ACC112 (cell line): ENCODE measurements around the gene ANKFN1.
"Not testable (repeated sequence)": the region's sequence is repeated elsewhere in the genome, so short reads cannot be mapped to it uniquely, and the experiment has no call there.

Experiments used
- H2AFZ ChIP-seq: fragments of 200-600 bp; sonication (generic); one replicate; pipeline ENCODE4 v1.6.0; 2017; ENCODE audit warnings: antibody characterized with exemption, low read length; ENCODE audit not compliant: unreplicated experiment
- H3K27ac ChIP-seq: fragments of 200-600 bp; sonication (generic); 2 replicates; pipeline ENCODE4 v1.5.1; 2014; ENCODE audit warnings: low read depth, mild to moderate bottlenecking, antibody characterized with exemption, low read length, moderate library complexity
- H3K27me3 ChIP-seq: fragments of 200-600 bp; sonication (generic); 2 replicates; pipeline ENCODE4 v1.6.1; 2014; ENCODE audit warnings: mild to moderate bottlenecking, antibody characterized with exemption, low read length, moderate library complexity, mixed read lengths; ENCODE audit not compliant: insufficient read depth
- H3K36me3 ChIP-seq: fragments of 200-600 bp; sonication (generic); 2 replicates; pipeline ENCODE4 v1.6.1; 2016; ENCODE audit warnings: mild to moderate bottlenecking, antibody characterized with exemption, low read length, moderate library complexity, mixed read lengths; ENCODE audit not compliant: insufficient read depth
- H3K4me1 ChIP-seq: fragments of 200-600 bp; sonication (generic); one replicate; pipeline ENCODE4 v1.6.1; 2016; ENCODE audit warnings: low read length, mixed read lengths; ENCODE audit not compliant: insufficient read depth, unreplicated experiment, control insufficient read depth
- H3K4me3 ChIP-seq: fragments of 200-600 bp; sonication (generic); 2 replicates; pipeline ENCODE4 v1.5.1; 2014; ENCODE audit warnings: mild to moderate bottlenecking, low read depth, low read length
- H3K79me2 ChIP-seq: fragments of 200-600 bp; sonication (generic); one replicate; pipeline ENCODE4 v1.6.0; 2016; ENCODE audit warnings: low read length; ENCODE audit not compliant: control insufficient read depth, unreplicated experiment, insufficient read depth

Gene ANKFN1

DNA sequence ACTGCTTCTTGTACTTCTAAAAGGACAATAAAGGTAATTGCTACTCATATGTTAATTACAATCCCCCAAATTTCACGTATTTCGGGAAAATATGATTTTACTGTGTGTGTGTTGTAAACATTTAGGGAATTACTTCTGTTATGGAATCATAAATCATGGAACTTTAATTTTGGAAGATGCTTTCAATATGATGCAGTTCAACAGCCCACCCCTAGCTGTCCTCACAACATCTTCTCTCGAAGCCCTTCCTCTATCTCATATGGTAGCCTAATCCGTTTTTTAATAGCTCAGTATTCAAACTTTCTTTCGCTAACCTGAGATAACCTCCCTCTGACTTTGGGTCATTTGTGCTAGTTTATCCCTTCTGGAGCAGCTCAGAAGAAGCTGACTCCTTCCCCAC is 78.4 kb downstream of the ANKFN1 start:
- no peaks in the 10 kb centered on the region for H3K27me3 ChIP-seq
- H3K79me2 ChIP-seq, result no peaks in the 10 kb centered on the region
- peaks cover 18% of the 10 kb centered on the region for H3K4me1 ChIP-seq
- no peak overlapping the region for H3K4me3 ChIP-seq
- H3K27ac ChIP-seq, result no peak overlapping the region
- H2AFZ ChIP-seq, result peak overlapping the region; percentile 47
- H3K36me3 ChIP-seq, result no peaks in the 10 kb centered on the region

DNA sequence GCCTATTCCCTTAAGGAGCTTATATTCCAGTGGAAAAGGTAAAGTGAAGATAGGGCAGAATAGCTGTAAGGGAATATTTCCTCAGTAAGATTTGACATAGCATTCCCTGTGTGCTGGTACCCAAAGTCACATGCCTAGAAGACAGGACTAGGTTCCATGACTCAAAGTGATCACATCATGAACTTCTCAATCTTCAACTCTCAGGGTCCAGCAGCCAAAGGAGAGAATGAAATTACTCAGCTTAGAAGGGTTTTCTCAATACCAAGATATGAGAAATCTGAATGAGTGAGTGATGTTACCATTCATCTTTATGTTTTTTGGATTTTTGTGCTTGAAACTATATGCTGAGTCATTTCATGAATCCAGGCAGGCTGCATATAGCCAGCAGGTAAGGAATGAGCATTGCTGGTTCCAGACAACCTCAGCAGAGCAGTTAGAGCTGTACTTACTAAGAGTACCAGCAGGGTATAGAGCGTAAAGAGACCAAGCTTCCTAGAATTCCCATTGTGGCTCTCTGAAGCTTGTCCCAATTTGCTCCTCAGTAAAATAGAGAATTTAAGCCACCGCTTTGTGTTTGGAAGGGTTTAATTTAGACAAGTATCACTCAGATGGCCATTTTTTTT is 91.1 kb downstream of the ANKFN1 start:
- H3K27me3 ChIP-seq, result no peaks in the 10 kb centered on the region
- H3K4me1 ChIP-seq, result no peaks in the 10 kb centered on the region
- H3K79me2 ChIP-seq, result no peaks in the 10 kb centered on the region
- H3K27ac ChIP-seq, result no peak overlapping the region
- H3K4me3 ChIP-seq, result no peak overlapping the region
- H3K36me3 ChIP-seq, result no peaks in the 10 kb centered on the region
- no peak overlapping the region for H2AFZ ChIP-seq

DNA sequence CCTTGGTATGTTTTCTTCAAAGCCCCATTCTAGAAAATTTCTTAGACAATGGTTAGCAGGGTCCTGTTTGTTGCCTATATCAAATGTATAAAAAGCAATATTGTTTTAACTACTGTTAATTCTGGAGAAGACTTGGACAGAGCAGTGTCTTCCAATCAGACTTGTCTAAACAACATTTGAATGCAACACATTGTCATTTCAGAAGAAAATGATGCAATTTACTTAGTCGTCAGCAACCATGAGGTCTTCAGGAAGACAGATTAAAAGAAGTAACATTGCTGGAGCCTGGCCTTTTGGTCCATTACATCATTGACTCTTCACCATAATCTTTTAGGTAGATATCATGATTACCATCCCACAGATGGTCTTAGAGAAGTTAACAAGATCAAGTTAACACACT is 94.5 kb downstream of the ANKFN1 start:
- Histone ChIP-seq H3K36me3 (no peaks in the 10 kb centered on the region), H3K4me3 (no peak overlapping the region), H3K27ac (no peak overlapping the region), H2AFZ (no peak overlapping the region), H3K79me2 (no peaks in the 10 kb centered on the region), H3K27me3 (no peaks in the 10 kb centered on the region), H3K4me1 (no peaks in the 10 kb centered on the region)

DNA sequence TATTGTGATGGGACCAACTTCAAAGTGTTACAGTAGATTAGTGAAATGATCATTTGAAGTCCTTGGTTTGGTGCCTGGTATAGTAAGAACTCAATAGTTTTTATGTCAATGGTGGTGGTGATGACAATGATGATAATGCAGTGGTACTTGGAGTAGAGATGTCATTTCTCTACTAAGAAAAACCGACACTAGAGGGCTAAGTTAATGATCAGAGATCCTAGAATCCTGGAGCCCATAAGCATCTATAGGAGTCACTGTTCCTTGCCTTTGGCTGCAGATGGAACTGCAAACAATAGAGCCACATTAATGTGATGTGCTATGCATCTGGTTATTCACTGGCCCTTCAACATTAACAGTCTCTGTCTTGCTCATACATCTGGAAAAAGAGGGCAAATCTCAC is 103.8 kb downstream of the ANKFN1 start:
- H3K36me3 ChIP-seq, result no peaks in the 10 kb centered on the region
- H3K4me1 ChIP-seq, result no peaks in the 10 kb centered on the region
- H3K79me2 ChIP-seq, result no peaks in the 10 kb centered on the region
- no peak overlapping the region for H2AFZ ChIP-seq
- H3K27ac ChIP-seq, result no peak overlapping the region
- H3K4me3 ChIP-seq, result no peak overlapping the region
- no peaks in the 10 kb centered on the region for H3K27me3 ChIP-seq

DNA sequence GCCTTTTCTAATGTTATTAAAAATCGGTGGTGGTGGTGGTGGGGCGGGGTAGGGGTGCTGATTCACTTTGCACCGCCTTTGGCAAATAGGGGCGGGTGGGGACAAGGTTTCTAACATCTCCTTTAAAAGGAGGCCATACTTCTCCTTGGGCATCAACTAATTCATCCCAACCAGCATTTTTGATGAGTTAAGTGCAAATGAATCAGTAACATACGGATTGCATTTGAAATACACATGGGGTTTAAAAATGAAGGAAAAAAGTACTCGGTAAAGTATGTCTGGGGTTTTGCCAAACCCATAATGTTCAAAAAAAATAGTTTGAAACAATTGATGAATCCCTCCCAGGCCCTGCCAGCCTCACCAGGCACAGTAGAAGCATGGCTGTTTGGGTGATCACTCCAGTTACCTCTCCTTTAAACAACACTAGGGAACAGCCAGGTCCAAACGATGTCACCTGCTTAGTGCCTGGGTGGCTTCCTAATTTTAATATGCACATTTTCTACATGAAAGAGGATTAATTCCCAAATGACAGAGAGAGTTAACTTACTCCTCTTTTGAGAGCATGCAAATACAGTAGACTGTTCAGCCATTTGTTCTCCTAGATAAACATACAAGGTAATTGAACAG is 107.2 kb downstream of the ANKFN1 start:
- no peak overlapping the region for H3K4me3 ChIP-seq
- no peaks in the 10 kb centered on the region for H3K4me1 ChIP-seq
- H3K27ac ChIP-seq, result no peak overlapping the region
- no peaks in the 10 kb centered on the region for H3K27me3 ChIP-seq
- H3K36me3 ChIP-seq, result no peaks in the 10 kb centered on the region
- H2AFZ ChIP-seq, result no peak overlapping the region
- no peaks in the 10 kb centered on the region for H3K79me2 ChIP-seq

DNA sequence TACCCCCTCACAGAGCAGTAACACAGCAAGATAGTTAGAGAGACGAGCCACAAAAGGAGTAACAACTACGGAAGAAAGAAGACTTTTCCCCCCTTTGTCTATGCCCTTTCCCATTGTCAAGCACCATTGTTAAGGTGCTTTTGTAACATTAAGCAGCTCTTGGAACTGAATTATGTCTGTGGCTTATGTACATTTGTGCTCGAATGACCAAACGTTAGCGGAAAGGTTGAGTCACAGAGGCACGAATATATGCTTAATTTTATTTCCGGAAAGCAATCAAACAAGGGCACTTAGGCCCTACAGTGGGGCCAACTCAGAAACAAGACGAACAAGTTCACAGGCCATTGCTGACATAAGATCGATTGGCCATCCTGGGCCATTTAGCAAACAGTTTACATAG is 109.5 kb downstream of the ANKFN1 start:
- Histone ChIP-seq H3K4me1 (no peaks in the 10 kb centered on the region), H3K36me3 (no peaks in the 10 kb centered on the region), H3K4me3 (no peak overlapping the region), H3K79me2 (no peaks in the 10 kb centered on the region), H3K27me3 (no peaks in the 10 kb centered on the region), H3K27ac (no peak overlapping the region), H2AFZ (no peak overlapping the region)

DNA sequence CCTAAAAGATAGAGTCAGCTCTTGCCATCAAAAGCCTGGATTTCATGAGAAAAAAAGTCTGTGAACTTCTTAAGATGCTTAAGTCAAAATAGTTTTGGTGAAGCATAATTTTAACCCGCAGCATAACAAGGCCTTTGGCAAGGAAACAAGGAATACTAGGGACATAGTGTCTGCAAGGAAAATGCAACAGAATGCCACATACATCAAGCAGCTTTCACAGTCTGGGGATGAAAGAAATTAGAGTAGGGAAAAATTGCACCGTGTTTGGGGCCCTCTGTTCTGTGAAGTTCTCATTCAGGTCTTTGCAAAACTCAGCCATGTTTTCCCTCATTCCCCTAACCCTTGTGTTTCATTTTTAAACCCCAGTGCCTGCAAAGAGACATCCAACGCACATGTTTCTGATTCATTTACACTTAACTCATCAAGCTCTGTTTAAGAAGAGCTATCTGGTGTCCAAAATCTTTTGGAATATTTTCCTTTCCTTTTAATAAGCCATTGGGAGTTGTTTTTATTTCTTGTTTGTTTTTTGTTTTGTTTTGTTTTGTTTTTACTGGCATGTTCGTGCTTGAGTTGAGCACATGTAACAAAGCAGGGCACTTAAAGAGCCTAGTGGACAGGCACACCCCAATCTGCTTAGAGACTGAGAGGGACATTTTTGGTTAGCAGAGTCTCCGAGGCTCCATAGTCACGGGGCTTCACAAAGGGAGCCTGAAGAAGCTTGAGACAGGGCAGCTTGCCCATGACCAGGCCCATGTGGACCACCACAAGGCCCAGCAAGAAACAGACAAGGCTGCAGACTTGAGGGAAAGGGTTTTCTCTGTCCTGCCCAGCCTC is 116.5 kb downstream of the ANKFN1 start:
- Histone ChIP-seq H3K4me3 (no peak overlapping the region), H3K27me3 (no peaks in the 10 kb centered on the region), H2AFZ (peak overlapping the region; percentile 66), H3K36me3 (no peaks in the 10 kb centered on the region), H3K4me1 (no peaks in the 10 kb centered on the region), H3K79me2 (no peaks in the 10 kb centered on the region), H3K27ac (no peak overlapping the region)

DNA sequence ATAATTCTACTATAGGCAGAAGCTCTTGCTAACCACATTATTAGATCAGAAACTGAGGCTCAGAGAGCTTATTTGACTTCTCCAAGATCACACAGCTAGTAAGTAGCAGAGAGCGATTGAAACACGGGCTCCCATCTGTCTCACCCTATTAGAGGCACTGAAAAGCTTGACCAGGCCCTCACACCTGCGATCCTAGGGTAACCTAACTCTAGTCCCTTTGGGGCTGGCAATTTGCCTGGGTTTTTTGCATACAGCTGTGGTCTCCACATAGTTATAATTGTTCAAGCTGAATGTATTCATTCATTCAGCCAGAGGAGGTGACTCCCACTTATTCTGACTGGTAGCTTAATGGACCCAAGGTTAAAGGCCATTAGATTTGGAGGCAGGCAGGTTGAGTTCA is 121.2 kb downstream of the ANKFN1 start:
- H3K36me3 ChIP-seq, result no peaks in the 10 kb centered on the region
- H3K27me3 ChIP-seq, result no peaks in the 10 kb centered on the region
- H3K27ac ChIP-seq, result no peak overlapping the region
- no peaks in the 10 kb centered on the region for H3K79me2 ChIP-seq
- H3K4me1 ChIP-seq, result no peaks in the 10 kb centered on the region
- H2AFZ ChIP-seq, result no peak overlapping the region
- no peak overlapping the region for H3K4me3 ChIP-seq

DNA sequence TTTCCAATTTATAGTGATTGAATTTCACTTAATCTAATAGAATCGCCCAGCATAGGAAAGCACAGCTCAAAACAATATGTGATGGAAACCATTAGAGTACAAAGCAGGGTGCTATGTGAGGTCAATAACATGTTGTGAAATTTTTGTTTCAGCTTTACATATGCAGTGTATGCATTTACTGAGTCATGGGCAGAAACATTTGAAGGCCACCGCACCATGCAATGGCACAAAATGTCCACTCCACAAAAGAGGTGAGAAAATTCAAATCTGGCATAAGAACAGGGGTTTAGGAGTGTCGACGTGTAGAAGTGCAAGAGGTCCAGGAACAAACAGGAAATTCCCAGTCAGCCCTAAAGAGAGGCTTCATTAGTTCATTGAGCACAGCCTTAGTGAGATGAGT is 131.2 kb downstream of the ANKFN1 start:
- no peaks in the 10 kb centered on the region for H3K36me3 ChIP-seq
- no peak overlapping the region for H2AFZ ChIP-seq
- no peaks in the 10 kb centered on the region for H3K27me3 ChIP-seq
- H3K27ac ChIP-seq, result no peak overlapping the region
- no peaks in the 10 kb centered on the region for H3K79me2 ChIP-seq
- no peaks in the 10 kb centered on the region for H3K4me1 ChIP-seq
- no peak overlapping the region for H3K4me3 ChIP-seq

DNA sequence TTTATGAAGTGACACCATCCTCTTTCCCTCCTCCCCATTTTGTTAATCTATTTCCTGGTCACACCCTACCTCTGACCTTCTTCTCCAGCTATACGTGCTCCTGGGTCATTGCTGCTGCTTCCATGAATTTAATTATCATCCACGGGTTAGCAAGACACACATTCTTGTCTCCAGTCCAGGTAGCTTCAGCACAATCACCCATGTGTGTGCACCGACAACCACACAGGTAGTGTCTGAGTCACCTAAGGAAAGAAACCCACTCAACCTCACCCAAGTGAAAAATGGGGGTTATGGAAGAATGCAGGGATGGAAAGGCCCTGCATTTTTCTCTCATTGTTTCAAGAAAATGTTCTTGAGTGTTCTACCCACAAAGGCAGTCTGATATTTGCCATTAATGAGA is 135.5 kb downstream of the ANKFN1 start:
- not testable (repeated sequence) for H3K36me3 ChIP-seq, H3K4me3 ChIP-seq, H3K79me2 ChIP-seq, H2AFZ ChIP-seq, H3K27ac ChIP-seq, H3K27me3 ChIP-seq
- H3K4me1 ChIP-seq, result peaks cover 38% of the 10 kb centered on the region

DNA sequence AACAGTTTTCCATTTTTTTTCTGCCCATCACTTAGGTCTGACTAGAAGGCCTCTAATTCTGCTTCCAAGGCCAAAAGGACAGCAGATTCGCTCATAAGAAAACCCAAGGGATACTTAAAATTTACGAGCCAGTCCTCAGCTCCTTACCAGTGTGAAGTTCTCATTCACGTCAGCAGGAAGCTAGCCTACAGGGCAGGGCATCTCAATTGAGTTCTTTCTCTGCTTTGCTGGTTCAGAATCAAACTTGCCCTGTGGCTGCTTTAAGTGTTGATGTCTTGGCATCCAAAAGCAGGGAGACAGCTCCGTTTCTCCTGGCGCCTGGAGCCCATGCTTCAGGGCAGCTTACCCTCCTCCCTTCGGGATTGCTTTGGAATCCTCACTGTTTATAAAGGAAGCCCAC is 136.0 kb downstream of the ANKFN1 start:
- Histone ChIP-seq H3K79me2 (no peaks in the 10 kb centered on the region), H3K27ac (no peak overlapping the region), H2AFZ (peak overlapping the region; percentile 88), H3K4me3 (no peak overlapping the region), H3K36me3 (no peaks in the 10 kb centered on the region), H3K4me1 (peaks cover 38% of the 10 kb centered on the region), H3K27me3 (no peaks in the 10 kb centered on the region)
